IMR-90 (cell line): ENCODE results near the gene COLEC11.

Source experiments
- FOS ChIP-seq: fragments of 150-350 bp; IDR thresholded peaks from 2 replicates; pipeline ENCODE4 v1.6.1; 2016; ENCODE audit warnings: low read depth, low read length
- POLR2A ChIP-seq: IDR thresholded peaks from 2 replicates; pipeline ENCODE4 v1.6.1; 2012; ENCODE audit warnings: mild to moderate bottlenecking, low read depth, low read length
- RAD21 ChIP-seq: IDR thresholded peaks from 2 replicates; pipeline ENCODE4 v1.6.1; 2012; ENCODE audit warnings: low read length, improper control_type of control experiment
- TF ChIP-seq, protein P1 (sequence below): conservative IDR thresholded peaks from 2 replicates; pipeline ENCODE4 v1.5.1; 2012; ENCODE audit warnings: mild to moderate bottlenecking, low read depth, low read length, improper control_type of control experiment
- TF ChIP-seq, protein P2 (sequence below): fragments of 150-350 bp; IDR thresholded peaks from 2 replicates; pipeline ENCODE4 v1.6.1; 2017; ENCODE audit warnings: mild to moderate bottlenecking, antibody characterized with exemption, low read length, low read depth

DNA sequence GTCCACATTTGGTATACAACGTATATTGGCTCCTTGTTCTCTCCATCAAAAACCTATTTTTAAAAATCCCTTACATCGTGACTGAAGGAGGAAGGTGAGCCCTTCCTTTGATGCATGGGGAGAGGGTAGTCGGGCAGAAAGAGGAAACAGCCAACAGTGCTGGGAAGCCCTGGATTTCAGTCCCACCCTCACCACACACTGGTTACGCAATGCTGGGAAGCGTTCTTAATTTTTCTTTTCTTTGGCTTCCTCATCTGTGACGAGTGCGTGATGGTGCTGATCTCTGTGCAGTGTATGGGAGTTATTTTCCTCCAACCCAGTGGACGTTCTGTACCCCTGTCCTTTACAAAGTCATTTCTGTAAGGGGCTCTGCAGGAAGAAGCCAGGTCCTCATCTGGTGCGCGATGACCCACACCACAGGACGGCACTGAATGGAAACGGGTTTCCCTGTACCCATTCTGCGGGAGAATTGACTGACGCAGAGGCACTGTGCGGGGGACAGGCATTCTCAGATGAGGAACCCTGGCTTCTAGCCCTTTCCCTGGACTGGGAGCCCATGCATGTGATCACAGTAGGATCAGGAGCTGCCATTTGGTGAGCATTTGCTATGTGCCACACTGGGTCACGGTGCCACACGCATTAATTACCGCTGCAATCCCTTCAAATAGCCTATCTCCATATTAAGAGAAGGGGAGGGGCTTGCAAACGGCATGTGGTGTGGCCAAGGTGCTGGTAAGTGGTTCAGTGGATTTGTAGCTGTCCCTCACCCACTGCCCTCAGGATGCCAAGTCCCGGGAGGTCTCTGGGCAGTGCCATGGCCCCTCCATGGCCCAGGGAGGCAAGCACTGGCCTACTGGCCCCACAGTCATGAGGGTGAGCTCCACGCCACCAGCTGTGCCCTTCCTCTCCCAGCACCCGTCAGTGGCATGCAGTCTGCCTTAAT lies 4.3 kb downstream of the COLEC11 start:
- TF ChIP-seq, protein P1, sequence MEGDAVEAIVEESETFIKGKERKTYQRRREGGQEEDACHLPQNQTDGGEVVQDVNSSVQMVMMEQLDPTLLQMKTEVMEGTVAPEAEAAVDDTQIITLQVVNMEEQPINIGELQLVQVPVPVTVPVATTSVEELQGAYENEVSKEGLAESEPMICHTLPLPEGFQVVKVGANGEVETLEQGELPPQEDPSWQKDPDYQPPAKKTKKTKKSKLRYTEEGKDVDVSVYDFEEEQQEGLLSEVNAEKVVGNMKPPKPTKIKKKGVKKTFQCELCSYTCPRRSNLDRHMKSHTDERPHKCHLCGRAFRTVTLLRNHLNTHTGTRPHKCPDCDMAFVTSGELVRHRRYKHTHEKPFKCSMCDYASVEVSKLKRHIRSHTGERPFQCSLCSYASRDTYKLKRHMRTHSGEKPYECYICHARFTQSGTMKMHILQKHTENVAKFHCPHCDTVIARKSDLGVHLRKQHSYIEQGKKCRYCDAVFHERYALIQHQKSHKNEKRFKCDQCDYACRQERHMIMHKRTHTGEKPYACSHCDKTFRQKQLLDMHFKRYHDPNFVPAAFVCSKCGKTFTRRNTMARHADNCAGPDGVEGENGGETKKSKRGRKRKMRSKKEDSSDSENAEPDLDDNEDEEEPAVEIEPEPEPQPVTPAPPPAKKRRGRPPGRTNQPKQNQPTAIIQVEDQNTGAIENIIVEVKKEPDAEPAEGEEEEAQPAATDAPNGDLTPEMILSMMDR = no peak
- no peak for TF ChIP-seq POLR2A
- TF ChIP-seq RAD21 = no peak
- TF ChIP-seq, protein P2, sequence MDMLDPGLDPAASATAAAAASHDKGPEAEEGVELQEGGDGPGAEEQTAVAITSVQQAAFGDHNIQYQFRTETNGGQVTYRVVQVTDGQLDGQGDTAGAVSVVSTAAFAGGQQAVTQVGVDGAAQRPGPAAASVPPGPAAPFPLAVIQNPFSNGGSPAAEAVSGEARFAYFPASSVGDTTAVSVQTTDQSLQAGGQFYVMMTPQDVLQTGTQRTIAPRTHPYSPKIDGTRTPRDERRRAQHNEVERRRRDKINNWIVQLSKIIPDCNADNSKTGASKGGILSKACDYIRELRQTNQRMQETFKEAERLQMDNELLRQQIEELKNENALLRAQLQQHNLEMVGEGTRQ = no peak
- TF ChIP-seq FOS = no peak
